Endothelial cell of umbilical vein (primary cell): Measurements from ENCODE around the gene SLC39A11. TPM values are rescaled to one million over a fixed set of nuclear protein-coding genes. Genes with fewer than 3 reads are reported as not detected.

Experiments
- BruUV-seq: library from RNA; stranded (reverse); fragments of 400-500 nt; replicated peaks from 2 replicates; lab custom pipeline; 2021; lab: Mats Ljungman, UMichigan
- CTCF ChIA-PET: fragments of 300-600, 350-600 bp; sonication (Branson Sonifier 250); formaldehyde crosslinking; loops from one replicate; lab custom pipeline; 2021; ENCODE audit warnings: antibody characterized with exemption, inconsistent platforms; lab: Charles Lee
- POLR2A ChIA-PET: fragments of 300-600, 350-600 bp; sonication (Branson Sonifier 250); formaldehyde crosslinking; loops from one replicate; lab custom pipeline; 2021; ENCODE audit warnings: antibody characterized with exemption, inconsistent platforms; lab: Charles Lee
- DNase-seq: peaks from one replicate; pipeline ENCODE4 v3.0.0-alpha.2; 2011; ENCODE audit warnings: low read depth, low spot score
- FAIRE-seq: peaks from 2 replicates; lab custom pipeline; 2011; peaks lifted over from hg19 to GRCh38; lab: Jason Lieb, UNC
- H2AFZ ChIP-seq: 2 replicates; pipeline ENCODE4 v1.6.0; 2012; ENCODE audit warnings: low read depth, low read length, control low read depth, inconsistent platforms
- H3K27ac ChIP-seq: 2 replicates; pipeline ENCODE4 v1.5.1; 2011; ENCODE audit warnings: low read depth, mild to moderate bottlenecking, control low read depth, low read length, moderate library complexity; ENCODE audit not compliant: insufficient read depth
- H3K27me3 ChIP-seq, 2 experiments: 2 replicates each; pipeline versions ENCODE4 v1.6.0 to v1.6.1; 2011; ENCODE audit warnings: low read length in 2 of 2, mixed read lengths in 1 of 2; ENCODE audit not compliant: control insufficient read depth in 2 of 2, insufficient read depth in 2 of 2
- H3K36me3 ChIP-seq, 2 experiments: 2 replicates in 1 of 2; 3 replicates in 1 of 2; pipeline ENCODE4 v1.5.1; 2011; ENCODE audit warnings: low read length in 2 of 2, mild to moderate bottlenecking in 1 of 2, moderate library complexity in 1 of 2; ENCODE audit not compliant: control insufficient read depth in 2 of 2, insufficient read depth in 2 of 2; ENCODE audit errors: extremely low read depth in 1 of 2
- H3K4me1 ChIP-seq: 3 replicates; pipeline ENCODE4 v1.5.1; 2011; ENCODE audit warnings: mild to moderate bottlenecking, low read length; ENCODE audit not compliant: control insufficient read depth, insufficient read depth; ENCODE audit errors: extremely low read depth
- H3K4me2 ChIP-seq: 2 replicates; pipeline ENCODE4 v1.6.1; 2011; ENCODE audit warnings: low read length, control low read depth, mixed read lengths; ENCODE audit not compliant: insufficient read depth
- H3K4me3 ChIP-seq, 3 experiments: fragments of 200-600 bp in 1 of 3; sonication (generic), shearing (Covaris generic) in 1 of 3; replicated peaks in 1 of 3; 2 replicates each; pipeline ENCODE4 v1.5.1; 2011 to 2016; ENCODE audit warnings: control low read depth in 3 of 3, low read length in 3 of 3, mild to moderate bottlenecking in 2 of 3, inconsistent platforms in 1 of 3, low read depth in 1 of 3, moderate library complexity in 1 of 3; ENCODE audit not compliant: insufficient read depth in 1 of 3
- H3K79me2 ChIP-seq: 2 replicates; pipeline ENCODE4 v1.6.0; 2012; ENCODE audit warnings: low read length, inconsistent platforms; ENCODE audit not compliant: control insufficient read depth, insufficient read depth
- H3K9ac ChIP-seq: replicated peaks from 2 replicates; pipeline ENCODE3; 2011; ENCODE audit warnings: low read length, control low read depth; ENCODE audit not compliant: insufficient read depth; ENCODE audit errors: extremely low read depth
- H3K9me1 ChIP-seq: replicated peaks from 3 replicates; pipeline ENCODE4 v1.6.0; 2011; ENCODE audit warnings: mild to moderate bottlenecking, low read length; ENCODE audit not compliant: control insufficient read depth, insufficient read depth; ENCODE audit errors: extremely low read depth
- H3K9me3 ChIP-seq: replicated peaks from 2 replicates; pipeline ENCODE4 v1.5.1; 2012; ENCODE audit warnings: low read length, inconsistent platforms; ENCODE audit not compliant: control insufficient read depth, insufficient read depth
- H4K20me1 ChIP-seq: replicated peaks from 2 replicates; pipeline ENCODE3; 2011; ENCODE audit warnings: mild to moderate bottlenecking, low read length; ENCODE audit not compliant: control insufficient read depth, insufficient read depth; ENCODE audit errors: extremely low read depth
- CTCF ChIP-seq, 2 donors: IDR thresholded peaks; 1 replicate in 1 of 2; 2 replicates in 1 of 2; pipeline ENCODE4 v1.5.1; 2011; ENCODE audit warnings: low read length in 2 of 2, mild to moderate bottlenecking in 2 of 2, moderate library complexity in 2 of 2, control low read depth in 1 of 2, inconsistent platforms in 1 of 2, low read depth in 1 of 2; ENCODE audit not compliant: insufficient read depth in 1 of 2; ENCODE audit errors: extremely low read depth in 1 of 2
- EZH2 ChIP-seq: IDR thresholded peaks from 2 replicates; pipeline ENCODE4 v1.6.1; 2012; ENCODE audit warnings: borderline replicate concordance, low read depth, mild to moderate bottlenecking, moderate library complexity, low read length, inconsistent platforms; ENCODE audit not compliant: severe bottlenecking
- FOS ChIP-seq: IDR thresholded peaks from 2 replicates; pipeline ENCODE4 v1.6.1; 2011; ENCODE audit warnings: mild to moderate bottlenecking, low read length, moderate library complexity, borderline replicate concordance; ENCODE audit not compliant: insufficient read depth
- GATA2 ChIP-seq: IDR thresholded peaks from 2 replicates; pipeline ENCODE4 v1.7.0; 2011; ENCODE audit warnings: low read depth, mild to moderate bottlenecking, moderate library complexity, mixed read lengths, low read length; ENCODE audit not compliant: insufficient read length, insufficient read depth
- JUN ChIP-seq: IDR thresholded peaks from 2 replicates; pipeline ENCODE4 v1.6.1; 2011; ENCODE audit warnings: borderline replicate concordance, low read depth; ENCODE audit not compliant: insufficient read length, insufficient read depth
- MAX ChIP-seq: IDR thresholded peaks from 2 replicates; pipeline ENCODE4 v1.6.1; 2011; ENCODE audit not compliant: insufficient read depth, insufficient read length
- MYC ChIP-seq: IDR thresholded peaks from one replicate; pipeline ENCODE4 v1.6.1; 2011; ENCODE audit warnings: mild to moderate bottlenecking, low read depth, low read length
- POLR2A ChIP-seq: IDR thresholded peaks from 2 replicates; pipeline ENCODE4 v1.6.1; 2012; ENCODE audit warnings: low read depth, mild to moderate bottlenecking, control low read depth, low read length
- POLR2AphosphoS5 ChIP-seq: IDR thresholded peaks from 2 replicates; pipeline ENCODE4 v1.6.1; 2012; ENCODE audit warnings: low read depth, mild to moderate bottlenecking, control low read depth, low read length, moderate library complexity; ENCODE audit not compliant: insufficient read depth
- dilution Hi-C: fragments of 300-500 bp; cut with MboI; formaldehyde crosslinking; loops from one replicate; pipeline ENCODE4 v1.15.0; 2019; ENCODE audit warnings: low sequenced_read_pairs; ENCODE audit not compliant: extremely low pct_ligation_motif_present
- intact Hi-C: fragments of 100-400 bp; cut with micrococcal nuclease; formaldehyde crosslinking; loops from one replicate; pipeline ENCODE4 v1.10.0; 2022
- polyA plus RNA-seq, 4 experiments: library from polyadenylated mRNA; depleted of rRNA in 3 of 4; stranded (reverse) in 3 of 4; unstranded in 1 of 4; fragments of >200 nt; gene quantifications; 2 replicates each; pipeline versions ENCODE4 v1.2.1 to v1.2.3, GENCODE V29; 2011 to 2012; ENCODE audit warnings: missing spikeins in 1 of 4
- total RNA-seq: library from RNA; stranded (reverse); gene quantifications from 2 replicates; pipeline ENCODE4 v1.2.3, GENCODE V29; 2021

The SLC39A11 gene
- total and polyA plus RNA-seq, 2 donors (not counting 3 experiments of a cell fraction or from before 2014, with no cell fraction given), result 8.1 to 11.9 TPM

- TF ChIP-seq MYC (no peak), EZH2 (no peak), JUN (no peak), GATA2 (no peak), MAX (no peak), FOS (no peak), CTCF (IDR thresholded peaks at IDR 0.05; ENCODE audit: extremely low read depth in 1 of 2, insufficient read depth in 1 of 2, low read depth in 1 of 2, low read length in 2 of 2) (no peak), POLR2A (no peak), POLR2AphosphoS5 (no peak)
- Histone ChIP-seq H3K36me3 (no peaks in the 10 kb centered on the region), H3K27me3 (no peaks in the 10 kb centered on the region), H3K4me2 (no peak overlapping the region), H3K9me3 (no peaks in the 10 kb centered on the region), H2AFZ (no peak overlapping the region), H3K27ac (no peak overlapping the region), H4K20me1 (no peaks in the 10 kb centered on the region), H3K4me1 (no peaks in the 10 kb centered on the region), H3K79me2 (no peaks in the 10 kb centered on the region), H3K4me3 (no peak overlapping the region), H3K9me1 (no peaks in the 10 kb centered on the region), H3K9ac (no peak overlapping the region)
- ChIA-PET CTCF (no interaction called here), POLR2A (no interaction called here)
- dilution Hi-C loops (no loop called here), intact Hi-C loops (no loop called here)
- FAIRE-seq, result no peak
- DNase-seq, result no peak
- no TSS peak for BruUV-seq
Observed at GRCh38 chr17:72657467-72658317, 434.8 kb downstream of the SLC39A11 start.
